H1 (cell line): ENCODE data around the gene TSPAN3. TPM values are rescaled to one million over a fixed set of nuclear protein-coding genes. Genes with fewer than 3 reads are reported as not detected.

ENCODE experiments used
- CTCF ChIA-PET: fragments of 300-600 bp; sonication (Branson Sonifier 250); formaldehyde crosslinking; loops from one replicate; lab custom pipeline; 2021; ENCODE audit not compliant: partially characterized antibody; lab: Charles Lee
- POLR2A ChIA-PET: fragments of 300-600 bp; sonication (Branson Sonifier 250); formaldehyde crosslinking; loops from one replicate; lab custom pipeline; 2021; ENCODE audit warnings: inconsistent platforms; ENCODE audit not compliant: partially characterized antibody; lab: Charles Lee
- DNase-seq, 2 experiments: peaks; one replicate each; pipeline versions ENCODE4 v3.0.0 to v3.0.0-alpha.2; 2010 to 2022; ENCODE audit warnings: low spot score in 2 of 2, low read depth in 1 of 2, mixed read lengths in 1 of 2
- FAIRE-seq: peaks from 2 replicates; lab custom pipeline; 2011; peaks lifted over from hg19 to GRCh38; lab: Jason Lieb, UNC
- H2AFZ ChIP-seq: 2 replicates; pipeline ENCODE4 v1.8.1; 2012; ENCODE audit warnings: low read length, inconsistent platforms
- H2AK5ac ChIP-seq: 2 replicates; pipeline ENCODE4 v1.6.1; 2013; ENCODE audit warnings: low read depth, low read length
- H2BK120ac ChIP-seq: replicated peaks from 2 replicates; pipeline ENCODE3; 2013; ENCODE audit warnings: low read depth, low read length, inconsistent platforms
- H2BK12ac ChIP-seq: 2 replicates; pipeline ENCODE4 v1.6.1; 2013; ENCODE audit warnings: low read depth, low read length
- H2BK15ac ChIP-seq: 2 replicates; pipeline ENCODE4 v1.6.1; 2013; ENCODE audit warnings: low read length
- H2BK20ac ChIP-seq: 2 replicates; pipeline ENCODE4 v1.6.1; 2013; ENCODE audit warnings: low read length
- H2BK5ac ChIP-seq: 2 replicates; pipeline ENCODE4 v1.6.1; 2013; ENCODE audit warnings: low read depth, low read length
- H3K14ac ChIP-seq: 2 replicates; pipeline ENCODE4 v1.6.1; 2013; ENCODE audit warnings: inconsistent platforms; ENCODE audit not compliant: insufficient read length
- H3K18ac ChIP-seq: 2 replicates; pipeline ENCODE4 v1.6.1; 2013; ENCODE audit warnings: low read length; ENCODE audit errors: extremely low read depth
- H3K23ac ChIP-seq: 2 replicates; pipeline ENCODE4 v1.6.1; 2013; ENCODE audit warnings: inconsistent platforms; ENCODE audit not compliant: insufficient read length
- H3K23me2 ChIP-seq: 2 replicates; pipeline ENCODE4 v1.6.1; 2013; ENCODE audit warnings: low read depth, low read length
- H3K27ac ChIP-seq: 2 replicates; pipeline ENCODE4 v1.6.1; 2011; ENCODE audit warnings: low read depth, low read length, inconsistent platforms
- H3K27me3 ChIP-seq, 4 experiments: replicated peaks in 1 of 4; 1 replicate in 1 of 4; 2 replicates in 3 of 4; pipeline versions ENCODE4 v1.6.1 to v1.8.1; 2011 to 2013; ENCODE audit warnings: low read length in 3 of 4, mild to moderate bottlenecking in 3 of 4, inconsistent platforms in 2 of 4, mixed read lengths in 2 of 4, moderate library complexity in 1 of 4; ENCODE audit not compliant: control insufficient read depth in 3 of 4, insufficient read depth in 3 of 4; ENCODE audit errors: extremely low read depth in 1 of 4
- H3K36me3 ChIP-seq, 4 experiments: 2 replicates each; pipeline versions ENCODE4 v1.6.1 to v1.8.1; 2011 to 2013; ENCODE audit warnings: mild to moderate bottlenecking in 4 of 4, low read length in 3 of 4, moderate library complexity in 2 of 4, control low read depth in 1 of 4, inconsistent platforms in 1 of 4; ENCODE audit not compliant: insufficient read depth in 4 of 4, control insufficient read depth in 2 of 4
- H3K4ac ChIP-seq: replicated peaks from 2 replicates; pipeline ENCODE3; 2013; ENCODE audit warnings: low read length, low read depth, mixed read lengths, inconsistent platforms; ENCODE audit not compliant: insufficient read length
- H3K4me1 ChIP-seq, 4 experiments: replicated peaks in 1 of 4; 1 replicate in 1 of 4; 2 replicates in 3 of 4; pipeline versions ENCODE4 v1.6.1 to v1.8.1; 2011 to 2013; ENCODE audit warnings: low read length in 3 of 4, inconsistent platforms in 2 of 4, mixed read lengths in 1 of 4; ENCODE audit not compliant: insufficient read depth in 4 of 4, control insufficient read depth in 3 of 4
- H3K4me2 ChIP-seq, 2 experiments: 2 replicates each; pipeline versions ENCODE4 v1.6.1 to v1.8.1; 2011 to 2013; ENCODE audit warnings: low read depth in 2 of 2, low read length in 2 of 2, control low read depth in 1 of 2, inconsistent platforms in 1 of 2, mild to moderate bottlenecking in 1 of 2; ENCODE audit not compliant: insufficient read depth in 1 of 2
- H3K4me3 ChIP-seq, 4 experiments: fragments of 200-600, 300-600 bp in 1 of 4; sonication (generic), shearing (Covaris generic), sonication (Bioruptor Twin) in 1 of 4; 2 replicates each; pipeline versions ENCODE4 v1.5.1 to v1.8.1; 2011 to 2016; ENCODE audit warnings: low read length in 4 of 4, low read depth in 3 of 4, control low read depth in 2 of 4, inconsistent platforms in 2 of 4, mild to moderate bottlenecking in 2 of 4, mixed read lengths in 1 of 4, moderate library complexity in 1 of 4; ENCODE audit not compliant: insufficient read depth in 2 of 4; ENCODE audit errors: extremely low read depth in 1 of 4
- H3K56ac ChIP-seq: replicated peaks from 2 replicates; pipeline ENCODE3; 2013; ENCODE audit warnings: low read depth, mild to moderate bottlenecking, mixed read lengths, low read length, inconsistent platforms; ENCODE audit not compliant: insufficient read length
- H3K79me1 ChIP-seq: 2 replicates; pipeline ENCODE4 v1.6.1; 2013; ENCODE audit warnings: low read depth, low read length, control low read depth
- H3K79me2 ChIP-seq, 2 experiments: 2 replicates each; pipeline versions ENCODE4 v1.6.1 to v1.8.1; 2012 to 2013; ENCODE audit warnings: low read length in 2 of 2, mild to moderate bottlenecking in 2 of 2, inconsistent platforms in 1 of 2; ENCODE audit not compliant: insufficient read depth in 2 of 2, control insufficient read depth in 1 of 2
- H3K9ac ChIP-seq, 4 experiments: replicated peaks in 1 of 4; 1 replicate in 1 of 4; 2 replicates in 3 of 4; pipeline versions ENCODE4 v1.6.1 to v1.8.1; 2011 to 2013; ENCODE audit warnings: low read depth in 3 of 4, low read length in 3 of 4, control low read depth in 2 of 4, mild to moderate bottlenecking in 2 of 4, moderate library complexity in 2 of 4, inconsistent platforms in 1 of 4; ENCODE audit errors: extremely low read depth in 1 of 4
- H3K9me3 ChIP-seq, 2 experiments: 2 replicates each; pipeline versions ENCODE4 v1.6.1 to v1.8.1; 2012 to 2013; ENCODE audit warnings: mild to moderate bottlenecking in 2 of 2, moderate library complexity in 2 of 2, control low read depth in 1 of 2, inconsistent platforms in 1 of 2, low read depth in 1 of 2, low read length in 1 of 2, mixed read lengths in 1 of 2; ENCODE audit not compliant: insufficient read depth in 2 of 2
- H4K20me1 ChIP-seq, 2 experiments: replicated peaks in 1 of 2; 2 replicates each; pipeline versions ENCODE3 to v1.8.1; 2011 to 2013; ENCODE audit warnings: inconsistent platforms in 2 of 2, low read length in 2 of 2, mild to moderate bottlenecking in 1 of 2; ENCODE audit not compliant: insufficient read depth in 2 of 2, control insufficient read depth in 1 of 2
- H4K5ac ChIP-seq: 2 replicates; pipeline ENCODE4 v1.6.1; 2013; ENCODE audit warnings: low read length, low read depth, mixed read lengths, inconsistent platforms; ENCODE audit not compliant: insufficient read length
- H4K8ac ChIP-seq: 2 replicates; pipeline ENCODE4 v1.8.0; 2013; ENCODE audit warnings: mild to moderate bottlenecking, moderate library complexity, low read length, inconsistent platforms; ENCODE audit not compliant: insufficient read depth; ENCODE audit errors: extremely low read depth
- H4K91ac ChIP-seq: replicated peaks from 2 replicates; pipeline ENCODE3; 2013; ENCODE audit warnings: low read length, mixed read lengths, inconsistent platforms; ENCODE audit not compliant: insufficient read length
- BCL11A ChIP-seq, 2 experiments: IDR thresholded peaks; one replicate each; pipeline ENCODE4 v1.6.1; 2011; ENCODE audit warnings: low read depth in 2 of 2, low read length in 2 of 2, mild to moderate bottlenecking in 2 of 2
- EP300 ChIP-seq, 2 experiments: IDR thresholded peaks; 1 replicate in 1 of 2; 2 replicates in 1 of 2; pipeline ENCODE4 v1.6.1; 2011 to 2012; ENCODE audit warnings: low read depth in 2 of 2, low read length in 2 of 2, mild to moderate bottlenecking in 2 of 2, borderline replicate concordance in 1 of 2, inconsistent platforms in 1 of 2, moderate library complexity in 1 of 2
- JUN ChIP-seq: IDR thresholded peaks from 2 replicates; pipeline ENCODE4 v1.6.1; 2011; ENCODE audit warnings: low read depth, mild to moderate bottlenecking, improper control_type of control experiment, low read length
- NANOG ChIP-seq: IDR thresholded peaks from 2 replicates; pipeline ENCODE4 v1.6.1; 2011; ENCODE audit warnings: low read length, low read depth, mild to moderate bottlenecking, inconsistent platforms; ENCODE audit not compliant: insufficient read depth, poor library complexity, severe bottlenecking
- PHF8 ChIP-seq: fragments of 200-600 bp; sonication (generic); conservative IDR thresholded peaks from 2 replicates; pipeline ENCODE4 v1.7.1; 2012; ENCODE audit warnings: low read depth, mild to moderate bottlenecking, inconsistent platforms, low read length, moderate library complexity
- SAP30 ChIP-seq: fragments of 300-600 bp; sonication (generic); IDR thresholded peaks from 2 replicates; pipeline ENCODE4 v1.7.1; 2012; ENCODE audit warnings: low read length, moderate library complexity, mild to moderate bottlenecking, inconsistent platforms; ENCODE audit not compliant: insufficient read depth, insufficient replicate concordance
- SIX5 ChIP-seq: IDR thresholded peaks from 2 replicates; pipeline ENCODE4 v1.6.1; 2011; ENCODE audit warnings: mild to moderate bottlenecking, low read depth, low read length
- SP1 ChIP-seq: IDR thresholded peaks from 2 replicates; pipeline ENCODE4 v1.6.1; 2011; ENCODE audit warnings: low read depth, low read length
- SP2 ChIP-seq: IDR thresholded peaks from 2 replicates; pipeline ENCODE4 v1.6.1; 2012; ENCODE audit warnings: mild to moderate bottlenecking, low read length, inconsistent platforms
- WGBS, 2 experiments: shearing (Covaris generic) in 1 of 2; methylation state at CpG; one replicate each; pipeline versions ENCODE4 v1.1.6 to v1.1.7; 2013 to 2015; ENCODE audit warnings: low lambda C conversion rate in 2 of 2, mixed read lengths in 2 of 2, inconsistent platforms in 1 of 2, low coverage in 1 of 2, missing lambda C conversion rate in 1 of 2; ENCODE audit not compliant: insufficient replicate concordance in 2 of 2, insufficient coverage in 1 of 2, insufficient read length in 1 of 2; ENCODE audit errors: extremely low coverage in 1 of 2, missing lambda C conversion rate in 1 of 2; 5-methylcytosine and 5-hydroxymethylcytosine counted together
- polyA plus RNA-seq, 7 experiments: library from polyadenylated mRNA; depleted of rRNA in 3 of 7; stranded (reverse) in 5 of 7; unstranded in 2 of 7; fragments of >200 nt in 5 of 7; fragments of 200-250 nt in 2 of 7; gene quantifications; 1 replicate in 5 of 7; 2 replicates in 1 of 7; 4 replicates in 1 of 7; pipeline versions ENCODE4 v1.2.1 to v1.2.3, GENCODE V29; 2011 to 2013; ENCODE audit warnings: missing spikeins in 2 of 7, mixed read lengths in 2 of 7
- total RNA-seq: library from RNA; stranded (reverse); fragmentation: NEBNext Ultra II Directional; extraction: Animal tissue kit (Norgen Biotek cat#: 25700); gene quantifications from 2 replicates; pipeline ENCODE4 v1.2.1, GENCODE V29; 2021

Gene TSPAN3
- total and polyA plus RNA-seq, 2 of the 8 experiments (the other 6 are each of a cell fraction or from before 2014, with no cell fraction given): 107 to 238 TPM

DNA sequence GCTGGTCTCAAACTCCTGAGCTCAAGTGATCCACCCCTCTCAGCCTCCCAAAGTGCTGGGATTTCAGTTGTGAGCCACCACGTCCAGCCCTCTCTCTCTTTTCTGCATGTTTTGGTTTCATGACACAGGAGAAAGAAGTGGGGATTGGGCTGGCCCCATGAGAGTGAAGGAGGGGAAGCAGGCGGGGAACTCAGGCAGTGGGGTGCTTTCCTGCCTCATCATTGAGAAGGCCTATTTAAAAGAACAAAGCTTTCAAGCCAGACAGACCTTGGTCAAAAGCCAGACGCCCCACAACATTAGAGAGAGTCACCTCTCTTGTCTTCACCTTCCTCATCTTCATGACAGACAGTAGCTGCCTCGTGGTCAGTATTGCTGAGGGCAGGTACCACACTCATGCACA lies 60.1 kb downstream of the TSPAN3 start:
- no peak overlapping the region for H3K18ac ChIP-seq
- FAIRE-seq: no peak

More for the DNA sequence above, 60.1 kb downstream of the TSPAN3 start:
- Histone ChIP-seq H2BK20ac (no peak overlapping the region), H3K27me3 (no peaks in the 10 kb centered on the region), H3K4me3 (no peak overlapping the region), H2AFZ (no peak overlapping the region), H3K14ac (no peak overlapping the region), H4K91ac (no peak overlapping the region), H2BK120ac (no peak overlapping the region), H3K56ac (no peak overlapping the region), H2BK12ac (no peak overlapping the region), H4K5ac (no peak overlapping the region), H4K20me1 (no peaks in the 10 kb centered on the region), H4K8ac (peak overlapping the region; percentile 57), H3K79me1 (no peaks in the 10 kb centered on the region), H3K4me2 (no peak overlapping the region), H2BK15ac (no peak overlapping the region), H3K23me2 (peaks cover 5% of the 10 kb centered on the region; the same call in 1 of the 2 replicates), H3K79me2 (no peaks in the 10 kb centered on the region), H3K23ac (no peak overlapping the region), H3K4me1 (peaks cover 0 to under 1% (median 0%) of the 10 kb centered on the region in 4 experiments; a peak in 1 of 7 replicates), H3K9me3 (no peaks in the 10 kb centered on the region), H3K4ac (no peak overlapping the region), H3K9ac (no peak overlapping the region), H2BK5ac (no peak overlapping the region), H3K36me3 (no peaks in the 10 kb centered on the region), H3K27ac (no peak overlapping the region), H2AK5ac (no peak overlapping the region)
- DNase-seq: no peak
- WGBS, 2 experiments: 86% methylated on average over 4 of the region's 4 CpGs; no CpG with 5 or more reads in 1 of the 2 experiments
- ChIA-PET CTCF (interaction anchor here (0.7 to 2.2 kb wide), 6 partner anchors 9 to 91 kb away, joined by 3 to 8 read pairs (median 3); no protein-coding TSS in a partner anchor), POLR2A (interaction anchor here (0.6 kb wide), 1 partner anchor 1406 kb away, joined by 4 read pairs; no protein-coding TSS in a partner anchor)
- TF ChIP-seq PHF8 (no peak), SP1 (no peak), SP2 (no peak), SIX5 (no peak), JUN (no peak), SAP30 (no peak), NANOG (no peak), BCL11A (IDR thresholded peaks at IDR 0.05; ENCODE audit: low read depth in 2 of 2, low read length in 2 of 2) (no peak), EP300 (IDR thresholded peaks at IDR 0.05; ENCODE audit: borderline replicate concordance in 1 of 2, low read depth in 2 of 2, low read length in 2 of 2) (no peak)
- TF ChIP-seq, all 59 proteins: peak for 0
